Neural progenitor cell (in vitro differentiated cells): ENCODE data around the gene PRKCE. TPM values are rescaled to one million over a fixed set of nuclear protein-coding genes. Genes with fewer than 3 reads are reported as not detected.
A peak's percentile ranks its signal among the peaks of the same experiment; 100 is the strongest.

Experiments used
- DNase-seq: peaks from one replicate; pipeline ENCODE4 v3.0.0-alpha.2; 2016; ENCODE audit warnings: low spot score
- H2AFZ ChIP-seq: fragments of 200-600 bp; sonication (generic); replicated peaks from 2 replicates; pipeline ENCODE4 v1.6.1; 2016; ENCODE audit warnings: antibody characterized with exemption
- H3F3A ChIP-seq: fragments of 200-600 bp; sonication (generic); 2 replicates; pipeline ENCODE4 v1.6.1; 2016; ENCODE audit warnings: antibody characterized with exemption, low read depth
- H3K27ac ChIP-seq: fragments of 200-600 bp; sonication (generic); 2 replicates; pipeline ENCODE4 v1.5.1; 2016; ENCODE audit warnings: mild to moderate bottlenecking
- H3K27me3 ChIP-seq: fragments of 200-600 bp; sonication (generic); 2 replicates; pipeline ENCODE4 v1.6.1; 2016; ENCODE audit warnings: mild to moderate bottlenecking, moderate library complexity
- H3K36me3 ChIP-seq: fragments of 200-600 bp; sonication (generic); 2 replicates; pipeline ENCODE4 v1.5.1; 2016
- H3K4me1 ChIP-seq: fragments of 200-600 bp; sonication (generic); 2 replicates; pipeline ENCODE4 v1.6.1; 2016; ENCODE audit warnings: mixed run types
- H3K4me2 ChIP-seq: fragments of 200-600 bp; sonication (generic); 2 replicates; pipeline ENCODE4 v1.6.1; 2016
- H3K4me3 ChIP-seq: fragments of 200-600 bp; sonication (generic); 2 replicates; pipeline ENCODE4 v1.5.1; 2016
- H3K79me2 ChIP-seq: fragments of 200-600 bp; sonication (generic); 2 replicates; pipeline ENCODE4 v1.6.1; 2016; ENCODE audit warnings: low read depth
- H3K9ac ChIP-seq: fragments of 200-600 bp; sonication (generic); 2 replicates; pipeline ENCODE4 v1.6.1; 2016
- H3K9me3 ChIP-seq: fragments of 200-600 bp; sonication (generic); 2 replicates; pipeline ENCODE4 v1.5.1; 2016; ENCODE audit warnings: low read depth
- H4K20me1 ChIP-seq: fragments of 200-600 bp; sonication (generic); 2 replicates; pipeline ENCODE4 v1.6.1; 2016; ENCODE audit warnings: low read depth
- H3K27ac Mint-ChIP-seq: 3 replicates; pipeline ENCODE4 v1.8.0; 2021; ENCODE audit warnings: mixed read lengths
- H3K27me3 Mint-ChIP-seq: 2 replicates; pipeline ENCODE4 v1.8.0; 2022; ENCODE audit warnings: low read depth, mild to moderate bottlenecking, inconsistent platforms, moderate library complexity, mixed read lengths; ENCODE audit not compliant: insufficient read depth
- H3K36me3 Mint-ChIP-seq: 3 replicates; pipeline ENCODE4 v1.8.0; 2021; ENCODE audit warnings: mixed read lengths
- H3K4me1 Mint-ChIP-seq: 3 replicates; pipeline ENCODE4 v1.8.0; 2021; ENCODE audit warnings: mixed read lengths
- H3K4me3 Mint-ChIP-seq: 3 replicates; pipeline ENCODE4 v1.8.0; 2021; ENCODE audit warnings: mild to moderate bottlenecking, moderate library complexity, mixed read lengths
- H3K9me3 Mint-ChIP-seq: 3 replicates; pipeline ENCODE4 v1.8.0; 2020; ENCODE audit warnings: mixed read lengths
- EZH2 ChIP-seq: fragments of 200-600 bp; sonication (generic); IDR thresholded peaks from 2 replicates; pipeline ENCODE4 v1.6.1; 2017; ENCODE audit warnings: antibody characterized with exemption, mild to moderate bottlenecking, moderate library complexity
- EZH2phosphoT487 ChIP-seq: fragments of 200-600 bp; sonication (generic); IDR thresholded peaks from 2 replicates; pipeline ENCODE4 v1.6.1; 2017; ENCODE audit warnings: antibody characterized with exemption
- total RNA-seq: library from RNA; depleted of rRNA; stranded (reverse); fragments of >200 nt; gene quantifications from 2 replicates; pipeline ENCODE4 v1.2.3, GENCODE V29; 2015; ENCODE audit warnings: low replicate concordance
- TF ChIP-seq, protein P1 (sequence below): fragments of 200-600 bp; sonication (generic); IDR thresholded peaks from 2 replicates; pipeline ENCODE4 v1.5.1; 2017; ENCODE audit warnings: antibody characterized with exemption, mild to moderate bottlenecking

Gene PRKCE
- total RNA-seq, 1 donor from 2014 or later, result 4.1 TPM

DNA sequence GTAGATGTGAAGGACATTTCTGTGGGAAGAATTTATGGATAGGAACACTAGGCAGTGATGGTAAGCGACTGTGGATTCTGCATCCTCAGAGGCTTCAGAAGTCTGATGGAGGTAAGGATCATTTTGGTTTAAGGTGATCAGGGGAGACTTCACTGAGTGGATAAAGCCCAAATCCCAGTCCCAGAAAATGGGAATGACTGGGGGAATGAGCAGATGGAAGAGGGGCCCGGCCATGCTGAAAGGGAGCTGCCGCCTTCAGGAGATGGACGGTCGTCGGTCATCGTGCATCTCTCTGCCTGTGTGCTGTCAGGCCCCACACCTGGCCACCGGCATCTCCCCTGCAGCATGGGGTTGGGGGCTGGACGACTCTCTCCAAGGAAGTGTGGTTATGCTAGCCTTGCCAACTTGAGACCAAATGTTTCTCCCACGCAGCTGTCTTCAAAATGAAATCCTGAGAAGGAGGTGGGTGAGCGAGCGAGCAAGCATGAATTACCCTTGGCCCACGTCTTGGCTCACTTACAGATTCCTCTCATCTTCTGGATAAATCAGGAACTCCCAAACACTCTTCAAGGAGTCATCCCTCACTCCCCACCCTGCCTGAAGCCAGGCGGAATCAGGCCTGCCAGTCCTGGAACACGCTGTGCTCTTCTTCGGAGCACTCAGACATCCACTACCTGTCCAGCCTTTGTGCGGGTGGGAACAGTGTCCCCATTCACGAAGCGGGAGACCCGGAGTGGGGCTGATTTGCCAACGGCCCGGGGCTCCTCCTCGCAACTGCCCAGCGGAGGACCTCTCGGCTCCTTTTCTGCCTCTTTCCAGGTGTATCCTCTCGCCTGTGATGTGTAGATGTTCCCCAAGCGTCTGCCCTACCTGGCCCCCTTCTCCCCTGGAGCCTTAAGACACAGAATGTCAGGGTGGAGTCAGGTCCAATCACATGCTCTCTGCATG is 85.6 kb downstream of the PRKCE start:
- H3K27me3 ChIP-seq, result no peaks in the 10 kb centered on the region
- H3K36me3 Mint-ChIP-seq, result no peaks in the 10 kb centered on the region
- H3K4me1 Mint-ChIP-seq, result peaks cover 16% of the 10 kb centered on the region
- H3K4me3 Mint-ChIP-seq, result no peak overlapping the region
- no peak overlapping the region for H3K27ac Mint-ChIP-seq
- H3K9me3 Mint-ChIP-seq, result peaks cover 2% of the 10 kb centered on the region
- no peaks in the 10 kb centered on the region for H4K20me1 ChIP-seq
- H3K79me2 ChIP-seq, result no peaks in the 10 kb centered on the region
- H3F3A ChIP-seq, result no peaks in the 10 kb centered on the region
- no peak for DNase-seq
- TF ChIP-seq EZH2phosphoT487 (no peak), EZH2 (no peak)
- TF ChIP-seq, protein P1, sequence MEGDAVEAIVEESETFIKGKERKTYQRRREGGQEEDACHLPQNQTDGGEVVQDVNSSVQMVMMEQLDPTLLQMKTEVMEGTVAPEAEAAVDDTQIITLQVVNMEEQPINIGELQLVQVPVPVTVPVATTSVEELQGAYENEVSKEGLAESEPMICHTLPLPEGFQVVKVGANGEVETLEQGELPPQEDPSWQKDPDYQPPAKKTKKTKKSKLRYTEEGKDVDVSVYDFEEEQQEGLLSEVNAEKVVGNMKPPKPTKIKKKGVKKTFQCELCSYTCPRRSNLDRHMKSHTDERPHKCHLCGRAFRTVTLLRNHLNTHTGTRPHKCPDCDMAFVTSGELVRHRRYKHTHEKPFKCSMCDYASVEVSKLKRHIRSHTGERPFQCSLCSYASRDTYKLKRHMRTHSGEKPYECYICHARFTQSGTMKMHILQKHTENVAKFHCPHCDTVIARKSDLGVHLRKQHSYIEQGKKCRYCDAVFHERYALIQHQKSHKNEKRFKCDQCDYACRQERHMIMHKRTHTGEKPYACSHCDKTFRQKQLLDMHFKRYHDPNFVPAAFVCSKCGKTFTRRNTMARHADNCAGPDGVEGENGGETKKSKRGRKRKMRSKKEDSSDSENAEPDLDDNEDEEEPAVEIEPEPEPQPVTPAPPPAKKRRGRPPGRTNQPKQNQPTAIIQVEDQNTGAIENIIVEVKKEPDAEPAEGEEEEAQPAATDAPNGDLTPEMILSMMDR, result no peak
- H2AFZ ChIP-seq, result no peak overlapping the region
- H3K36me3 ChIP-seq, result no peaks in the 10 kb centered on the region
- H3K27ac ChIP-seq, result no peak overlapping the region
- H3K9me3 ChIP-seq, result no peaks in the 10 kb centered on the region
- peaks cover 6% of the 10 kb centered on the region for H3K27me3 Mint-ChIP-seq
- H3K4me3 ChIP-seq, result no peak overlapping the region
- H3K4me2 ChIP-seq, result no peak overlapping the region
- H3K4me1 ChIP-seq, result peaks cover 25% of the 10 kb centered on the region
- no peak overlapping the region for H3K9ac ChIP-seq

DNA sequence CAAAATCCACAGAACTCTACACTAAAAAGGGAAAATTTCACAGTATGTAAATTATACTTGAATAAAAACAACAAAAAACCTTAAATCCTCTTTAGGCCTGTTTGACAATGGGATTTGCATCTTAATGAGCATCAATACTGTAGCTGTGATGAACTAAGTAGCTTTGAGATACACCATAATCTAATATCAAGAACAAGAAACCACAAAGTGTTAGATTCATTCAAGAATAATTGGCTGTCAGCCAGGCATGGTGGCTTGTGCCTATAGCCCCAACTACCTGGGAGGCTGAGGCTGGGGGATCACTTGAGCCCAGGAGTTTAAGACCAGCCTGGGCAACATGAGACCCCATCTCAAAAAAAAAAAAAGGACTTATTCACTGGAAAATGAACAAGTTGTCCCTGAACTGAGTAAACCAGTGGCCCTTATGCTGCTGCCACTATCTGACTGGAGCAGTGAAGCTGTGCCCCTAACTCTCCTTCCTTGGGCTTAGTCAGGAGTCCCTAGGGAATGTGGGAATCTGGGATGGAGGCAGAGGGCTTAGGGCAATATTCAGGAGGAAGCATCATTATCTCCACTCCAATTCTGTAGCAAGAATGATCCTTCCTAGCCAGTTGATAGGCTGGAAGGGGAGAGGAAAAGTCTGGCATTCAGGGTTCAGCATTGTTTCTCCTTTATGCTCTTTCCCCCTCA is 88.5 kb downstream of the PRKCE start:
- H3F3A ChIP-seq, result no peaks in the 10 kb centered on the region
- peaks cover 25% of the 10 kb centered on the region for H3K4me1 ChIP-seq
- peaks cover 2% of the 10 kb centered on the region for H3K9me3 Mint-ChIP-seq
- no peaks in the 10 kb centered on the region for H3K36me3 Mint-ChIP-seq
- H3K4me3 ChIP-seq, result no peak overlapping the region
- no peaks in the 10 kb centered on the region for H3K9me3 ChIP-seq
- no peak for TF ChIP-seq EZH2
- TF ChIP-seq, protein P1, result no peak
- TF ChIP-seq EZH2phosphoT487, result no peak
- no peak overlapping the region for H3K4me3 Mint-ChIP-seq
- H3K27me3 ChIP-seq, result no peaks in the 10 kb centered on the region
- peak overlapping the region; percentile 53 for H3K4me2 ChIP-seq
- no peak overlapping the region for H3K27ac ChIP-seq
- no peak overlapping the region for H3K9ac ChIP-seq
- H3K27me3 Mint-ChIP-seq, result peaks cover 2% of the 10 kb centered on the region
- peak overlapping the region; percentile 51 for H2AFZ ChIP-seq
- H3K27ac Mint-ChIP-seq, result no peak overlapping the region
- no peaks in the 10 kb centered on the region for H3K79me2 ChIP-seq
- no peaks in the 10 kb centered on the region for H3K36me3 ChIP-seq
- H4K20me1 ChIP-seq, result no peaks in the 10 kb centered on the region
- peaks cover 20% of the 10 kb centered on the region for H3K4me1 Mint-ChIP-seq
- peak; percentile 18 for DNase-seq

DNA sequence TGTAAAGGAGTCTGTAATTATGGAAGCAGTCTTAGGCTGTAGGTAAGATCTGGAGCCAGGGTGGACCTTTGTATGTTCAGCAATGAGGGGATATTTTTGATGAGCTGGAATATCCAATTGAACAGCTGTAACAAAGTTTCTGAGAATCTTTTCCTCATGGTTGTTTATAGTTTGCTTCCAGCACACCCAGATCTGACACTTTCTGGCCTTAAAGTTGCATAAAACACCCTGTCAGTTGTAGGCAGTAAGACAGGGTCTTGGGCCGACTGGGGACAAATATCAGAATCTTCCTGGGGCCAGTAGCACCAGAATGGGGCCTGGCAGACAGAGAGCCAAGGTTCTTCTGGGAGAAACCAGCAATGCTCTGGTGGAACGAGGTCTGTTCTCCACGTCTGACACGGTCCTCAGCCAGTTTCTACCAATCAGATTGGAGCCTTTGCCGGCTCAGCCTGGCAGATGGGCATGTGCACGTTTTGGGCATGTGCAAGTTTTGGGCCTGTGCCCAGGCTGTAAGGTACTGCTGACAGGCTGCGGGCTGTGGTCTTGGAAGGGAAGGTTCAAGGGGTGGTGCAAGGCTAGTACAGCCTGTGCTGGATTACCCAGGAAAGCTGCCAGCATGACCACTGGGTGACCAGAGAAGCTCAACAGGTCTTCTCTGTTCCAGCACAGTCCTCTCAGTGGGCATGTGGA is 89.8 kb downstream of the PRKCE start:
- Histone ChIP-seq H3K27ac (no peak overlapping the region), H3K4me1 (peaks cover 25% of the 10 kb centered on the region), H4K20me1 (no peaks in the 10 kb centered on the region), H3K9ac (no peak overlapping the region), H3K79me2 (no peaks in the 10 kb centered on the region), H3K4me3 (no peak overlapping the region), H3K9me3 (no peaks in the 10 kb centered on the region), H3K4me2 (no peak overlapping the region), H2AFZ (no peak overlapping the region), H3K27me3 (no peaks in the 10 kb centered on the region), H3K36me3 (no peaks in the 10 kb centered on the region), H3F3A (no peaks in the 10 kb centered on the region)
- Mint-ChIP-seq H3K27me3 (peaks cover 2% of the 10 kb centered on the region), H3K9me3 (peaks cover 2% of the 10 kb centered on the region), H3K4me1 (peaks cover 25% of the 10 kb centered on the region), H3K27ac (no peak overlapping the region), H3K36me3 (no peaks in the 10 kb centered on the region), H3K4me3 (no peak overlapping the region)
- DNase-seq, result no peak
- TF ChIP-seq EZH2, result no peak
- TF ChIP-seq EZH2phosphoT487, result no peak
- TF ChIP-seq, protein P1, result no peak
